ENCODE data around the gene TUNAR.

TUNAR gene

GRCh38 chr14:95876761-95877538 is at the start of gene TUNAR:
TUNAR (plus strand) TSS chr14:95876832.
- no peak for DNase-seq (ENCODE audit: low spot score)

- DNase-seq (ENCODE audit: low spot score) = no peak
Observed at GRCh38 chr14:95828649-95829265, 47.9 kb upstream of the TUNAR start.

GRCh38 chr14:95829321-95829720 is 47.3 kb upstream of the TUNAR start:
- no peak for DNase-seq (ENCODE audit: low spot score)

- DNase-seq (ENCODE audit: low spot score) = no peak
Observed at GRCh38 chr14:95830386-95830785, 46.2 kb upstream of the TUNAR start.

- DNase-seq (ENCODE audit: low spot score) = no peak
Observed at GRCh38 chr14:95831041-95831440, 45.6 kb upstream of the TUNAR start.

GRCh38 chr14:95831468-95831867 is 45.2 kb upstream of the TUNAR start:
- no peak for DNase-seq (ENCODE audit: low spot score)

GRCh38 chr14:95832012-95832411 is 44.6 kb upstream of the TUNAR start:
- DNase-seq (ENCODE audit: low spot score) = no peak

GRCh38 chr14:95833429-95833828 is 43.2 kb upstream of the TUNAR start:
- DNase-seq (ENCODE audit: low spot score) = no peak

- no peak for DNase-seq (ENCODE audit: low spot score)
Observed at GRCh38 chr14:95834496-95834895, 42.1 kb upstream of the TUNAR start.

- peak; percentile 71 for DNase-seq (ENCODE audit: low spot score)
Observed at GRCh38 chr14:95835121-95835730, 41.4 kb upstream of the TUNAR start.

- no peak for DNase-seq (ENCODE audit: low spot score)
Observed at GRCh38 chr14:95838862-95839261, 37.8 kb upstream of the TUNAR start.

GRCh38 chr14:95840094-95840700 is 36.4 kb upstream of the TUNAR start:
- DNase-seq (ENCODE audit: low spot score) = no peak

GRCh38 chr14:95841668-95842067 is 35.0 kb upstream of the TUNAR start:
- DNase-seq (ENCODE audit: low spot score) = no peak

- no peak for DNase-seq (ENCODE audit: low spot score)
Observed at GRCh38 chr14:95849761-95850160, 26.9 kb upstream of the TUNAR start.

- no peak for DNase-seq (ENCODE audit: low spot score)
Observed at GRCh38 chr14:95850429-95850828, 26.2 kb upstream of the TUNAR start.

GRCh38 chr14:95855606-95856005 is 21.0 kb upstream of the TUNAR start:
- no peak for DNase-seq (ENCODE audit: low spot score)

- no peak for DNase-seq (ENCODE audit: low spot score)
Observed at GRCh38 chr14:95857275-95857674, 19.4 kb upstream of the TUNAR start.

GRCh38 chr14:95858893-95859292 is 17.7 kb upstream of the TUNAR start:
- no peak for DNase-seq (ENCODE audit: low spot score)

- DNase-seq (ENCODE audit: low spot score) = peak; percentile 5
Observed at GRCh38 chr14:95862243-95862642, 14.4 kb upstream of the TUNAR start.

GRCh38 chr14:95863295-95863694 is 13.3 kb upstream of the TUNAR start:
- DNase-seq (ENCODE audit: low spot score) = no peak

GRCh38 chr14:95869776-95870175 is 6.9 kb upstream of the TUNAR start:
- no peak for DNase-seq (ENCODE audit: low spot score)

GRCh38 chr14:95870772-95871171 is 5.9 kb upstream of the TUNAR start:
- DNase-seq (ENCODE audit: low spot score) = no peak

- no peak for DNase-seq (ENCODE audit: low spot score)
Observed at GRCh38 chr14:95871531-95871930, 5.1 kb upstream of the TUNAR start.
